Femur (tissue), 1 donor: ENCODE data around the gene PROS1.

Experiments used
- DNase-seq: peaks from one replicate; pipeline ENCODE4 v3.0.0-alpha.2; 2017

The PROS1 gene

GRCh38 chr3:93973131-93974126 is at the start of gene PROS1:
Gene PROS1 (minus strand): TSS chr3:93973896. CDS start chr3:93973749, 147 bp downstream.
- peak; percentile 91 for DNase-seq

- no peak for DNase-seq
Observed at GRCh38 chr3:94020293-94020692, 46.6 kb upstream of the PROS1 start.

GRCh38 chr3:94019659-94020058 is 46.0 kb upstream of the PROS1 start:
- DNase-seq = no peak

GRCh38 chr3:94015025-94015424 is 41.3 kb upstream of the PROS1 start:
- no peak for DNase-seq

- no peak for DNase-seq
Observed at GRCh38 chr3:94012185-94012584, 38.5 kb upstream of the PROS1 start.

GRCh38 chr3:94011233-94011711 is 37.6 kb upstream of the PROS1 start:
- no peak for DNase-seq

- no peak for DNase-seq
Observed at GRCh38 chr3:94009608-94010007, 35.9 kb upstream of the PROS1 start.

GRCh38 chr3:94008253-94008652 is 34.6 kb upstream of the PROS1 start:
- DNase-seq = no peak

- no peak for DNase-seq
Observed at GRCh38 chr3:94004301-94004910, 30.7 kb upstream of the PROS1 start.

GRCh38 chr3:94001827-94002495 is 28.3 kb upstream of the PROS1 start:
- DNase-seq = no peak

GRCh38 chr3:94001191-94001590 is 27.5 kb upstream of the PROS1 start:
- DNase-seq = no peak

- DNase-seq = no peak
Observed at GRCh38 chr3:93994056-93994455, 20.4 kb upstream of the PROS1 start.

GRCh38 chr3:93992207-93992606 is 18.5 kb upstream of the PROS1 start:
- no peak for DNase-seq

- no peak for DNase-seq
Observed at GRCh38 chr3:93991631-93992030, 17.9 kb upstream of the PROS1 start.

GRCh38 chr3:93989241-93989640 is 15.5 kb upstream of the PROS1 start:
- no peak for DNase-seq

- no peak for DNase-seq
Observed at GRCh38 chr3:93988764-93989163, 15.1 kb upstream of the PROS1 start.

GRCh38 chr3:93988283-93988682 is 14.6 kb upstream of the PROS1 start:
- no peak for DNase-seq

- DNase-seq = no peak
Observed at GRCh38 chr3:93984618-93985017, 10.9 kb upstream of the PROS1 start.

GRCh38 chr3:93983408-93983807 is 9.7 kb upstream of the PROS1 start:
- no peak for DNase-seq

GRCh38 chr3:93981649-93982048 is 8.0 kb upstream of the PROS1 start:
- no peak for DNase-seq

- peak; percentile 99 for DNase-seq
Observed at GRCh38 chr3:93979850-93980676, 6.4 kb upstream of the PROS1 start, which contains the start of gene ARL13B. Gene ARL13B (plus strand): TSS chr3:93980155. CDS start chr3:93980424, 269 bp downstream.

- DNase-seq = no peak
Observed at GRCh38 chr3:93969997-93970396, 3.7 kb downstream of the PROS1 start.
